Activated CD4-positive, alpha-beta T cell treated with anti-CD3 and anti-CD28 coated beads, Interleukin-2, amount 50 U/mL, for 1 hour (primary cell): ENCODE results near the gene AGRN.

ENCODE experiments used
- DNase-seq: peaks from one replicate; pipeline ENCODE4 v3.0.0-alpha.2; 2020

The AGRN gene

DNA sequence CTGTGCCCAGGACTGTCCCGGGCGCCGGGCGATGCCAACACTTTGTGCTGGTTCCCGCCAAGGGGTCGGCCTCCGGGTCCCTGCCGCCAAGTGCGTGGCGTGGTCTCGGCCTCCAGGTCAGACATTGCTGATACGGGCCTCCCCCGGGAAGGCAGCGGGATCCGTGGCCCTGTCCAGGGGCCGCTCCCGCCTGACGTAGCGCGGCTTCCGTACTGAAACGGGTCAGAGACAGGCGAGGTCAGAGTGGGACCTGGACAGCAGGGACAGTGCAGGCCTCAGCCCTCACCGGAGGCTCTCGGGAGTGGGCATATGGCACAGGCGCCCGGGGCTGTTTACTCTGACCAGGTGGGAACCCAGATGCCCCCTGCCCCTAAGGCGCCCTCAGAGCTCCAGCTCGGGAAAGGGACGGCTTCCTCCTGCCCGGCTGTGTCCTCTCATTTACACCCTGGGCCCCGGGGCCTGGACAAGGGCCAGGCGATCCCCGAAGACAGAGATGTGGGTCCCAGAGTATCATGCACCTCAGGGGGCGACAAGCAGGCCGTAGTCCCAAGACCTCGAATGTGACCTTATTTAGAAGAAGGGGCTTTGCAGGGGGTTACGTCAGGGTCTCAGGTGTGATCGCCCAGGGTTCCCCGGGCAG lies 63.0 kb downstream of the AGRN start:
- DNase-seq, result no peak

DNA sequence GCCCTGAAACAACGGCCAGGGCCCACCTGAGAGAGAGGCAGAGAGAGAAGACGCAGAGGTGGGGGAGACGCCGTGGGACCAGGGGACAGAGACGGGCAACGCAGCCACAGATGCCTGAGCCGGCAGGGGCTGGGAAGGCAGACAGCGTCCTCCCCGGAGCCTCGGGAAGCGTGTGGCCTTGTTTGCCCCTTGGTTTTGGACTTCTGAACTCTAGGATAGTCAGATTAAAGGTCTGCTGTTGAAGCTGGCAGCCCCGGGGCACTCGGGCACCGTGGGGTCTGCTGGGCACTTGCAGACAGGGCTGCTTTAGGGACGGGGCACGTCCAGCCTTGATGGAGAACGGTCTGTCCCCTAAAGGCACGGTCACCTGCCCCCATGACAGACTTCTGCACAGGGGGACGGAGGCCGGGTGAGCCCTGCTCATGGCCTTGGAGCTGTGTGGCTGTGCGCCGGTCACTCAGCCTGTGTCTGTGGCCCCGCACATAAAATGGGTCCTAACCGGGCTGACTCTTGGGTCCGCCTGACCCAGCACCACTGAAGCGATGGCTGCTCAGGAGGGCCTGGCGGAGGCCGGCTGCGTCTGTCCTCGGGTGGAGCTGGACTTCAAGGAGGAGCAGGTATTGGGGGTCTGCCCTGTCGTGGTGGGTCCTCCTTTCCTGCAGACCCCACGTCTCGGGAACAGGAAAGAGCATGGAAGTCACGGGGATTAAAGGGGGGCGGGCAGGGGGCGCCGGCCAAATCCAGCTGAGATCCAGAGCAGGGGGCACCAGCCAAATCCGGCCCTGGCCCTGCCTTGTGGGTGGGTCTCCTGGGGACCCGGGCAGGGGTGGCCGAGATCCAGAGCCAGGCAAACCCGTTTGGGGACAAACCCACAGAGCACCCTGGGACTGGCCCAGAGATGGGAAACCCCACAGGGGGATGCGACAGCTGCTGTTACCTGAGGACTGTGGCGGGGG lies 63.8 kb downstream of the AGRN start:
- no peak for DNase-seq

DNA sequence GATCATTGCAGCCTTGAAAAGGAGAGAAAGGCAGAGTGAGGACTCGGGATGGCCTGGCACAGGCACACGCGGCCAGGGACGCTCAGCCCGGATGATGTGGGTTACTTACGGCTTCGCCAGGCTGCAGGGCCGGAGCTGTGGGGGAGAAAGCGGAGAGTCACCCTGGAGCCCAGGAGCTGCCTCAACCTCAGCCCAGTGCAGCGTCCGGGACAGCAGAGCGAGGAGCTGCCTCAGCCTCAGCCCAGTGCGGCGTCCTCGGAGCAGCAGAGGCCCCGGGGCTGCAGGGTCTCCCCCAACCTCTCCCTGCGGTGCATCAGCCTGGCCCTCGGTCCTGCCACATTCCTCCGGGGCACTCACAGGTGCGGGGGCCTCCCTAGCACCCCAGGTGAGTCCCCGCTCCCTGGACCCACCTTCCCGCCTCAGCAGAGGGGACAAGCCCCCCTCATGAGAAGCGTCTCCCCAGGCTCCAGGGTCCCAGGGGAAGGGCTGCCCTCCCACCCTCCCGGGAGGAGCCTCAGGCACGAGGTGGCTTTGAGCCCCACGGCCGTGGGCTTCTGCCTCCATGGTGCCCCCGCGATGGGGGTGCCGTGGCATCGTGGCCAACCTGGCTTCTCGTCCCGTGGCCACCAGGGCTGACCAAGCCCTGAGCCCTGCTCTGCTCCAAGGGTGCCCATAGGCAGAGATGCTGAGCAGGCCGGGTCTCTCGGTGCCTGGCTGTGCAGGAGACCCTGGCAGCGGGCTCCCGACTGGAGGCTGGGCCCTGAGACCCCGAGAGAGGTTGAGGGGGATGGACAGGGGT lies 64.7 kb downstream of the AGRN start:
- DNase-seq, result no peak

DNA sequence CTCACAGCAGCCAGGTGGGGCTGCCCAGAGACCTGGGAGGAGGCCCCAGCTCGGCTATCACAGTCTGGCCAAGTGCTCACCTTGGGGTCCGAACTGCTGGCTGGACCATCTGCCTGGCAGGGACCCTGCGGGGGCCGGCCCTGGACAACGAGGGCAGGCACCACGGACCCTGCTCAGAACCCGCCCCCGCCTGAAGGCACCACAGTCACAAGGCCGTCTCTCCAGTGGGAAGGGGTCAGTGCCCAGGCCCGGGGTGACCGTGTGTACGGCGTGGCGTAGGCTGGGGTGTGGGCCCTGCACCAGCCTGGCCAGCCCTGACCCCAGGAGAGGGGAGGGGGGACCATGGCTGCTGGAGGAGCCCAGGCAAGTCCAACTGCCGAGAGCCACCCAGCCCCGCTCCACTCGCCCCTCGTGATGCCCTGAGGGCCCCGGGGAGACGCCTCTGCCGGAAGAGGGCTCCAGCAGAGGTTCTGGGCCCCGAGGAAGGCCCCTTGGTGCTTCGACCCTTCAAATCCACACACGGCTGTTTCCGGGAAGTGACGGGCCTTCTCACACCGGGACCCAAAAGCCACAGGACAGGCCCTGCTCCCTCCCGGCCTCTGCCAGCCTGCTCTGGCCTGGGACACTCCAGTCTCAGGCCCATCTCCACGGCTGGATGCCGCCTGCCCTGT lies 65.4 kb downstream of the AGRN start:
- DNase-seq, result no peak

DNA sequence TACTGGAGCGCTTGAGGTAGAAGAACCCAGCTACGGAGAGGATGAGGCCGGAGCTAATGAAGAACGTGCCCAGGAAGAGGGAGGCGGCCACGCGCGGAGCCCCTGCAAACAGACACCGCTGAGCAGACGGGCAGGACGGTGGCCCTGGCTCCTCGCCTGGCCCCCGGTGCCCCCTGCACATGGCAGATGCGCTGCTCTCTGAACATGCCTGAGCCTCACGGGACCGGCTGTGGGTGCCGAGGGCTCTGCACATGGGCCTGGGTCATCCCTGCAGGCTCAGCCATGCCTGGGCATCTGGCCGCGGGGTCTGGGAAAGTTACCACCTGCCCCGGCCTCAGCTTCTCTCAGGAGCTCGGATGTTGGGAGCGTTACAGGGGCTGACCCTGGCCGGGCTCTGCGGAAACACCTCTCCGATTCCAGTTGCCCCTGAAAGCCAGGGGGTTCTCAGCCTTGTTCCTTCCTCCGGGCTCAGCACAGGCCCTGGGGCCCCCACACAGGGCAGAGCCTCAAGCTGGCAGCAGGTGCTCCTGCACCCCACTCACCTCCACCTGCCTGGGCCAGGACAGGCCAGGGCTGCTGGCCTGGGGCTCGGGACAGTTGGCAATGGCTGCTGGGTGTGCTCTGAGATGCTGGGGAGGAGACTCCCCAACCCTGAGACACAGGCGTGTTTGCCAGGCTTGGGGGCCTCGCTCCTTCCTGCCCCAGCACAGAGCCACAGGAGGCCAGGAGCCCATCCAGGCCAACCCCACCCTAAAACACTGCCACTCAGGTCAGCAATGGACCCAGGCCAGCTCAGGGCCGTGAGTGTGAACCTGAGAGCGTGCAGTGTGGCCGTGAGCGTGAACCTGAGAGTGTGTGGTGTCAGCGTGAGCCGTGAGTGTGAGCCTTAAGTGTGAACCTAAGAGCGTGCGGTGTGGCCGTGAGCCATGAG lies 66.3 kb downstream of the AGRN start:
- DNase-seq, result no peak

DNA sequence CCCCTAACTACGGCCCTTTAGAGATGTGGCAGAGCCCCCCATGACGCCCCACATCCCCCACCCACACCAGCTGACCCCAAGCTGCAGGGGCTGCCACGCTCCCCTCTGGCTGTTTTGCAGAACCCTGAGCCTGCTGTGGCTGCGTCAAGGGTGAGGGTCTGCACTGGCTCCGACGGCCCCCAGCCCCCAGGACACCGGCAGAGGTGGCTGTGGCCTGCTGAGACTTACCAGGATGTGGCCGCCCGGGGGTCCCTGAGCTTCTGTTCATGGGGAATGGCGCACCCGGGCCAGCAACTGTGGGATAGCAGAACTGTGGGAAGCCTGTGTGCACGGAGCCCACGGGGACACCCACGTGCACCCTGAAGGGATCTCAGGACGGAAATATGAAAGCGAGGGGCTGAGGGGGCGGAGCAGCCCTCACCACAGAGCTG lies 67.0 kb downstream of the AGRN start:
- DNase-seq, result no peak

DNA sequence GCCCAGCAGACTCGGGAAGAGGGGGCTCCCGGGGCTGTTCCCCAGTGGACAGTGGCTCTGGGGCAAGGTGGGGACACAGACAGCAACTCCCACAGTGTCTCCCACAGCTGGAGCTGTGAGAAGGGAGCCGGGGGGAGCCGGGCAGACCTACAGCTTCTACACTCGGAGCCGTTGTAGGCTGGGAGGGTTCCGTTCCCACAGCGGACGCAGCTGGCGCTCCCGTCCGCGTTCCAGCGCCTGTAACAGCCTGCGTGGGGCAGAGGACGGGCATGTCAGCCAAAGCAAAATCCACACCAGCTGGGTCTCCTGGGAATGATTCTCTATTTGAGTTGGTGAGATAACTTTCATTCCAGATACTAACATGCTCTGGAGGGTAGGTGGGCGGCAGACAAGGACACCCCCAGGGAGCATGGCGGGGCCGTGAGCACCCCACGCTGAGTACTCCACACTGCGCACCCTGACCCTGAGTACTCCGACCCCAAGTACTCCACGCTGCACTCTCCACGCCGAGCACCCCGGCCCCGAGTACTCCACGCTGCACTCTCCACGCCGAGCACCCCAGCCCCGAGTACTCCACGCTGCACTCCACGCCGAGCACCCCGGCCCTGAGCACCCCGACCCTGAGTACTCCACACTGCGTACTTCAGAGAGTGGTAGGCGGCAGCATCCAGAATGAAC lies 67.6 kb downstream of the AGRN start:
- DNase-seq, result no peak

DNA sequence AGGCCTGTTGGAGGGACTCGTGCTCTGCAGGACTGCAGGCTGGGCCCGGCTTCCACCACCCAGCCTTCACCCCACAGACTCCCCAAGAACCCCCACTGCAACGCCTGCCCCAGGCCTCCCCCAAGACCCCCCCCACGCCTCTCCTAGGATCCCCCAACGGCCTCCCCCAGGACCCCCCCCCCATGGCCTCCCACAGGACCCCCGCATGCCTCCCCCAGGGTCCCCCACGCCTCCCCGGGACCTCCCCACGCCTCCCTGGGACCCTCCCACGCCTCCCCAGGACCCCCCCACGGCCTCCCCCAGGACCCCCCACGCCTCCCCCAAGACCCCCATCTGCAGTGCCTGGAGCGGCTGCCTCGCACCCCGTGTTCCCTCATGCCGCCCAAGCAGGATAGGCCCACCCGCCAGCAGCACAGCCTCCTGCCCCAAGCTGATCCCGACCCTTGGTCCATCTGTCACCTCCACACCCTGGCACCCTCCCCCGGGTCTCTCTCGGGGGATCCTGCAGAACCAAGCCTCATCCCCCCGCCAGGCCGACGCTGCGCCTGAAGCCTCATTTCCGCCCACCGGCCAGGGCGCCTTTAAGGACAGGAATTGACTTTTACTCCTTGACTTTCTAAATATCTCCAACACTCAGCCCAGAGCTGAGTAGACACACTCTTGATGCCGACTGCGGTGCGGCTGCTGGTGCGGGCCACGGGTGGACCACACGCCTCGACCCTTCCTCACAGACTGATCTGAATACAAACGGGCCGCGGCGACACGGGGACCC lies 68.3 kb downstream of the AGRN start:
- DNase-seq, result no peak

DNA sequence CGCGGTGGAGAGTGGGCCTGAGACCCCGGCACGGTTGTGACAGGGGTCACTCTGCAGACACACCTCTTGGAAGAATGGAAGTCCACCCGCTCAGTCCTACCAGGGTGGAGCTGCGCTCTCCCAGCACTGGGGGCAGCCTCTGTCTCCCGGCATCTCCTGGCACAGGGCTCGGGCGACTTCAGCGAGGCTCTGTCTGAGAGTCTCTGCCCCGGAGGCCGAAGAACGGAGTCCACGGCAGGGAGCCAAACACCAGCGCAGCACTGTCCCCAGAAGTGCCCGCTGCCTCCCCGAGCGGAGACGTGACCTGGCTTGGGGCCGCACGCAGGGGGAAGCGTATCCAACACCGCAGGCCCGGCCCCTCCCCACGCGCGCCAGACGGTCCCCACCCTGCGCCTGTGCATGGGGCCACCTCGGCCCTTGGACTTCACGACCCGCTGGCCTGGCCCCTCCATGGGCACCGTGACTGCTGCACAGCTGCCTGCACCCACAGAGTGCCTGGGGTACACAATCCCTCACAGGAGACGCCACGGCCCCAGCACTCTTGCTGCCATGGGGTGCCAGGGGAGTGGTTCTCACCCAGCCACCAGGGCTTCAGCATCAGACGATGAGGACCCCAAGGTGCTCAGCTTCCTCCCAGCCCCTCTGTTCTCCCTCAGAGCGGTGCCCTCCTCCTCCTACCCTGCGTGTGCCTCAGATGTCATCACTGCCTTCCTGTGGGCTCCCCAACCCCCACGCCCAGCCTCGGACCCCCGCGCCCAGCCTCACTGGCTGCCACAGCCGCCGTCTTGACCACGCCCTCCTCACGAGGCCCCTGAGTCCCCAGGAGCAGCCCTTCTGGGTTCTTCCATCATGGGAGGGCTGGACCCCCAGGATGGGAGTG lies 69.1 kb downstream of the AGRN start:
- no peak for DNase-seq

DNA sequence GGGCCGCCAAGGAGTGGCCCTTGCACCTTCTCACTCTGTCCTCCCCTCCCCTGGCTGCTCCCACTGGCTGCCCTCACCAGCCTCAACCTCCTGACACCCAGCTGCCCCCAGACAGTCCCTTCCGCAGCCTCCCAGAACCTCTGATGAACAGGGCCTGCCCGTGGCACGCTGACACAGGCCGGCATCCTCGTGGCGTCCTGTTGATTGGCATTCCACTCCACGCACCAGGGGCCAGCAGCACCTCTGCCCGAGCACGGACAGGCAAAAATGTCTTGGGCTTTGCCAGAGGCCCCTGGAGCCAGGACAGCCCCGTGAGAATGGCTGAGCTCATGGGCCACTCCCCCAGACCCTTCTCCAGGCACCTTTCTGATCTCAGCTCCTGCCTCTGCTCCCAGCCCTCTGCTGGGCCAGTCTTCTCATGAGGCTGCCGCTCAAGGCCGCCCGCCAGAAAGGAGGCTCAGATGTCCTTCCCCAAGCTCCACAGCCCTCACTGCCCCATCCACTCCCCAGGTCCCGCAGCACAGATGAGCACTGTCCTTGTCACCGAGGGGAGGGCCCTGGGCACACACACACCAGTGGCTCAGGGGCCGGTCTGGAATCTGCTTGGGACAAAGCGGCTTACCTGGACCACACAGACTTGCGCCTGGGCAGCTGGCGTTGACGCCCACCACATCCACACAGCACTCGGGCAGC lies 70.0 kb downstream of the AGRN start:
- DNase-seq, result no peak

DNA sequence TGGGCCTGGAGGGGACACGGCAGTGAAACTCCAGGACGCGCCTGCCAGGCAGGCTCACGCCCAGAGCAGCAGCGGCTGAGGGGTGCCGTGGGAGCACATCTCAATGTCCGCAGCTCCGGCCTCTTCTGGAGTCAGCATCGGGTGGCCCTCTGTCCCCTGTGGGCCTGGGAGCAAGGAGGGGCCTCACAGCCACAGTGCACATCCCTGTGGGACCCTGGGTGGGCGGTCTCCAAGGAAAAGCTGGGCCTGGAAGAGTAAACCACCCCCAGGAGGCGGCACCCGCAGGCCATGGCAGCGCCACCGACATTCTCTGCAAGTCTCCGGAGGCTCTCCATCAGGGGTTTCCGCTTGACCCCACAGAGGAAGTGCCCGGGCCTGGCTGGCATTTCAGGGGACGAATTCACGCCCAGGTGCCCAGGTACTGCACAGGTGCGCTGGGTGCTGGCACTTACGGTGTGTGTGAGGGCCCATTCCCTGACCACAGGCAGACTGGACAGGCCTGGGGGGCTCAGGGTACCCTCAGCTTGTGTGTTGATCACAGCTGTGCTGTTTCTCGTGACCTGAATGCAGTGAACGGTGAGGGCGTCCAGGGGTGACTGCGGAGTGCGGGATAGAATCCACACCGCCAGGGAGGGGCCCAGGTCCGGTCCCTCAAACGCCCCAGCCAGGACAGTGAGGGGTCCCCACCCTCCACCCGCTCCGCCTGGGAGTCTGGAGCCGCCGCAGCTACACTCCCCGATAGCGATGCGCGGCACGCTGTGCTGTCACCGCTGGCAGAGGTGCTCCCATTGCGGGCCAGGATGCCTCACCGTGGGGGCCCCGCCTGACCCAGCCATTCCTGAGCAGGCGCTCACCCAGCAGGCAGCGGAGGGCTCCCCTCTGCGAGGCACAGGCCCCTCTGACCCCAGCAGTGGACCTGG lies 70.8 kb downstream of the AGRN start:
- no peak for DNase-seq

DNA sequence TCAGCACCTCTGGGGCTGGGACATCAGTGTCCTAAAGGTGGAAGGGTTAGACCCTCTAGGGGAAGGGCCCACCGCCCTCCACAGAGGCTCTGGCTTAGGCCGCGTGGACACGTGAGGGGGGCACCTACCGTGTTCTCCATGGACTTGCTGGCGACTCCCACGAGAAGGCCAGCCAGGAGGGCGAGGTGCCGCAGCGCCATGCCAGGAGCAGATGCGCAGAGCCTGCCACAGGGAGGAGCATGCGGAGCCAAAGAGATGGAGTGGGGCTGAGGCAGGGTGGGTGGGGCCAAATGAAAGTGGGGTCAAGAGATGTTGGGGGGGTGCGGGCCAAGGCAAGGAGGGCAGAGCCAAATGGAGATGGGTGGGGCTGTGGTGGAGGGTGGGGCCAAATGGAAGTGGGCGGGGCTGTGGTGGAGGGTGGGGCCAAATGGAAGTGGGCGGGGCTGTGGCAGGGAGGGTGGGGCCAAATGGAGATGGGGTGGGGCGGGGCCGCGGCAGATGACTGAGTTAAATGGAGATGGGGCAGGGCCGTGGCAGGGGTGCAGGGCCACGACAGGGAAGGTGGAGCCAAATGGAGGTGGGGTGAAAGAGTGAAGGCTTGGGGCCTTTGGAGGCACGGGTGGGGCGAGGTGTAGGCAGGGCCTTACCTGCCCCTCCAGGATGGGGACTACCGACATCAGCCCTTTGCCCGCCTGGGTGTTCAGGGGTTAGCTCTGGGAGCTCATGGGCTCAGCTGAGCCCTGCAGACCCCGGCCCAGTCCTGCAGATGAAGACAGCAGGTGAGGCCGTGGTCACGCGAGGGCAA lies 71.6 kb downstream of the AGRN start:
- no peak for DNase-seq

DNA sequence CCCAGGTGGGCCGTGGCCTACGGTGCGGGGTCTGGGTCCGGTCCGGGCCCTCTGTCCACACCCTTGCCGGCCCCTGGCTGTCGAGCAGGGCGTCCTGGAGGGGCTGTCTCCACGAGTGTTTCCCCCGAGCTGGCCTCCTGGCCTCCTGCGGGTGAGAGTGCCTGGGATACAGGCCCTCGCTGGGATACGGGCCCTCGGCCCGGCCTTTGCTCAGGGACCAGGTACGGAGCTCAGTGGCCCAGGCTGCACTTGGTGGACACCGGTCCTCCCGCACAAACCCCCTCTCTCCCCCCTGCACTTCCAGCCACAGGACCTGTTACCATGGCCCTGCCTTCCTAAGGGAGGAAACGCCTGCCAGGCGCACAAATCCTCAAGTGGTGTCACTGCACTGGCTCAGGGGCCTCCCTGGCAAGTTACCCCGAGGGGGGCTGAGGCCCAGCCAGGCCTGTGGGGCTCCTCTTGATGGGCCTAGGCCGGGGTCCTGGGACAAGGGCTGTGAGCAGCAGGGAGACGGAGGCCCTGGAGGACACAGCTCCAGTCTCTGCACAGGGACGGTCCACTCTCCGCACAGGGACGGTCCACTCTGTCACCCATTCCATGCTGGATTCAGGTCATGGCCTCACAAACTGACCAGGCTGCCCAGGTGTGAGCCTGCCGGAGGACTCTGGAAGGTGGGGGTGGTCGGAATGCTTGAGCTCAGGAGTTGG lies 72.4 kb downstream of the AGRN start:
- DNase-seq, result no peak

DNA sequence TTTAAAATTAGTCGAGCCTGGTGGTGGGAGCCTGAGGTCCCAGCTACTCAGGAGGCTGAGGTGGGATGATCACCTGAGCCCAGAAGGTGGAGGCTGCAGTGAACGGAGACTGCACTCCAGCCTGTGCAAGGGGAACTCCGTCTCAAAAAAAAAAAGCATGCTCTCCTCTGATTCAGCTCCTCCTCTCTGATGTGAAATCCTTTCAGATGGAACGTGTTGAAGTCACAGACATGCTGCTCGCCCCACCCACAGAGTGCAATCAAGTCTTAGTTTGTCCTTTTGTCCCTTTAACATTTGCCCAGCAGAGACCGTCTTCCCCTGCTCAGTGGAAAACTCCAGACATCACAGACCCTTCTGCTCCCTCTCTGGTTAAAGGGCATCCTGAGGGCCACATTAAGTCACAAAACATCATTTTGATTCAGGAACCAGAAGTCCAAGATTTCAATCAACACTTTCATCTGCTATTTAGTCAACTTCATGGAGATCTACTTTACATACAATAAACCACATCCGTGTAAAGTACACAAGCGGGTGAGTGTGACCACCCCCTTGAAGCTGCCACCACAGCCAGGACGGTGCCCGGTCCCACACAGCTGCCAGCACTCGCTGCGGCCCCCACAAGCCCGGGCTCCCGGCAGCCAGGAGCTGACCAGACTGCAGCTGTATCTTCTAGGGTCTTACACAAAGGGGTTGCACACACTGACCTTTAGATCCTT lies 73.1 kb downstream of the AGRN start:
- no peak for DNase-seq

DNA sequence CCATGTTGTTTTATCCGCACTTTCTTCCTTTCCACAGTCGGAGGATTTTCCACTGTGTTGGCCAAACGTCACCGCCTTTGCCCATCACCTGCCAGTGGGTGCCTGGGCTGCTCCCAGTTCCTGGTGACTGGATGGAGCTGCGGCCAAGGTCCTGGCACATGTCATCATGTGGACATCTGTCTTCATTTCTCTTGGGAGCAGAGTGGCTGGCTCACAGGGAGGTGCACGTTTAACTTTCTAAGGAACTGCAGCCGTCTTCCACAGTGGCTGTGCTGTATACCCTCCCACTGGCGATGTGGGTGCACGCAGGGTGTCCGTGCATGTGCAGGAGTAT lies 73.7 kb downstream of the AGRN start:
- DNase-seq, result no peak
